SU-DHL-6 (cell line): ENCODE data around the gene SH3GLB2.

Experiments
- EZH2phosphoT487 ChIP-seq: fragments of 200-600 bp; sonication (generic), shearing (Covaris generic); conservative IDR thresholded peaks from 2 replicates; pipeline ENCODE4 v1.6.1; 2018; ENCODE audit warnings: mild to moderate bottlenecking, antibody characterized with exemption, low read length, moderate library complexity, mixed read lengths
- TF ChIP-seq, protein P1 (sequence below): fragments of 200-600 bp; sonication (generic); IDR thresholded peaks from one replicate; pipeline ENCODE4 v1.5.1; 2017; ENCODE audit warnings: antibody characterized with exemption, mild to moderate bottlenecking, low read length, moderate library complexity; ENCODE audit not compliant: insufficient read depth, poor library complexity, severe bottlenecking

DNA sequence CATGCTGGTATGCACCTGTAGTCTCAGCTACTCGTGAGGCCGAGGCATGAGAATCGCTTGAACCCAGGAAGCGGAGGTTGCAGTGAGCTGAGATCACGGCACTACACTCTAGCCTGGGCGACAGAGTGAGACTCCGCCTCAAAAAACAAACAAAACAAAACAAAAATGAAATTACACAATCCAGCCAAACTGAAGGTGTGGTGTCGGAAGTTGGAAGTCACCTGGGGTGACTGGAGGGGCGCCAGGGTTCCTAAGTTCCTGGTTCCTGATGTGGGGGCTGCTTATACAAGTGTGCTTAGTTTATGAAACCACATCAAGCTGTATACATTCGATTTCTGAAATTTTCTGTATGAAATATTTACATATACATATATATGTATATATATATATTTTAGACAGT is 49.1 kb upstream of the SH3GLB2 start:
- TF ChIP-seq, protein P1, sequence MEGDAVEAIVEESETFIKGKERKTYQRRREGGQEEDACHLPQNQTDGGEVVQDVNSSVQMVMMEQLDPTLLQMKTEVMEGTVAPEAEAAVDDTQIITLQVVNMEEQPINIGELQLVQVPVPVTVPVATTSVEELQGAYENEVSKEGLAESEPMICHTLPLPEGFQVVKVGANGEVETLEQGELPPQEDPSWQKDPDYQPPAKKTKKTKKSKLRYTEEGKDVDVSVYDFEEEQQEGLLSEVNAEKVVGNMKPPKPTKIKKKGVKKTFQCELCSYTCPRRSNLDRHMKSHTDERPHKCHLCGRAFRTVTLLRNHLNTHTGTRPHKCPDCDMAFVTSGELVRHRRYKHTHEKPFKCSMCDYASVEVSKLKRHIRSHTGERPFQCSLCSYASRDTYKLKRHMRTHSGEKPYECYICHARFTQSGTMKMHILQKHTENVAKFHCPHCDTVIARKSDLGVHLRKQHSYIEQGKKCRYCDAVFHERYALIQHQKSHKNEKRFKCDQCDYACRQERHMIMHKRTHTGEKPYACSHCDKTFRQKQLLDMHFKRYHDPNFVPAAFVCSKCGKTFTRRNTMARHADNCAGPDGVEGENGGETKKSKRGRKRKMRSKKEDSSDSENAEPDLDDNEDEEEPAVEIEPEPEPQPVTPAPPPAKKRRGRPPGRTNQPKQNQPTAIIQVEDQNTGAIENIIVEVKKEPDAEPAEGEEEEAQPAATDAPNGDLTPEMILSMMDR: no peak
- no peak for TF ChIP-seq EZH2phosphoT487
